Measurements from ENCODE around the gene NRIP3. TPM values are rescaled to one million over a fixed set of nuclear protein-coding genes. Genes with fewer than 3 reads are reported as not detected.

The NRIP3 gene
- total RNA-seq, 1 experiment from 2014 or later: 2.1 TPM

- Histone ChIP-seq H2AFZ (no peak overlapping the region), H3K4me3 (no peak overlapping the region), H4K20me1 (ENCODE audit: insufficient read depth) (no peaks in the 10 kb centered on the region), H3K79me2 (ENCODE audit: low read depth) (no peaks in the 10 kb centered on the region), H3K9me3 (ENCODE audit: insufficient read depth, low read depth) (no peaks in the 10 kb centered on the region), H3F3A (ENCODE audit: insufficient read depth, low read depth) (no peaks in the 10 kb centered on the region), H3K4me1 (replicated peaks; ENCODE audit: insufficient read depth) (peaks cover 10% of the 10 kb centered on the region; the same call in 1 of the 2 replicates), H3K27me3 (ENCODE audit: insufficient read depth, low read depth) (no peaks in the 10 kb centered on the region), H3K9me2 (ENCODE audit: insufficient read depth) (no peaks in the 10 kb centered on the region), H3K36me3 (ENCODE audit: low read depth) (no peaks in the 10 kb centered on the region), H3K27ac (no peak overlapping the region), H3K4me2 (no peak overlapping the region)
- BruUV-seq (replicated peaks): no TSS peak
- intact Hi-C loops (cut with micrococcal nuclease; ENCODE audit: unreplicated experiment): no loop called here
- no peak for DNase-seq
- POLR2A ChIA-PET (ENCODE audit: unreplicated experiment): no interaction called here
- TF ChIP-seq EZH2 (IDR thresholded peaks at IDR 0.05; ENCODE audit: low read depth): no peak
- TF ChIP-seq, protein P1, sequence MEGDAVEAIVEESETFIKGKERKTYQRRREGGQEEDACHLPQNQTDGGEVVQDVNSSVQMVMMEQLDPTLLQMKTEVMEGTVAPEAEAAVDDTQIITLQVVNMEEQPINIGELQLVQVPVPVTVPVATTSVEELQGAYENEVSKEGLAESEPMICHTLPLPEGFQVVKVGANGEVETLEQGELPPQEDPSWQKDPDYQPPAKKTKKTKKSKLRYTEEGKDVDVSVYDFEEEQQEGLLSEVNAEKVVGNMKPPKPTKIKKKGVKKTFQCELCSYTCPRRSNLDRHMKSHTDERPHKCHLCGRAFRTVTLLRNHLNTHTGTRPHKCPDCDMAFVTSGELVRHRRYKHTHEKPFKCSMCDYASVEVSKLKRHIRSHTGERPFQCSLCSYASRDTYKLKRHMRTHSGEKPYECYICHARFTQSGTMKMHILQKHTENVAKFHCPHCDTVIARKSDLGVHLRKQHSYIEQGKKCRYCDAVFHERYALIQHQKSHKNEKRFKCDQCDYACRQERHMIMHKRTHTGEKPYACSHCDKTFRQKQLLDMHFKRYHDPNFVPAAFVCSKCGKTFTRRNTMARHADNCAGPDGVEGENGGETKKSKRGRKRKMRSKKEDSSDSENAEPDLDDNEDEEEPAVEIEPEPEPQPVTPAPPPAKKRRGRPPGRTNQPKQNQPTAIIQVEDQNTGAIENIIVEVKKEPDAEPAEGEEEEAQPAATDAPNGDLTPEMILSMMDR (conservative IDR thresholded peaks at IDR 0.05): no peak
- CTCF ChIA-PET: no interaction called here
Observed at GRCh38 chr11:9037046-9037780, 33.4 kb upstream of the NRIP3 start.

GRCh38 chr11:9030601-9031000 is 26.8 kb upstream of the NRIP3 start:
- no peak overlapping the region for H3K4me2 ChIP-seq
- H3K4me1 ChIP-seq (replicated peaks; ENCODE audit: insufficient read depth): no peaks in the 10 kb centered on the region
- ChIA-PET POLR2A (ENCODE audit: unreplicated experiment) (no interaction called here), CTCF (no interaction called here)
- H3F3A ChIP-seq (ENCODE audit: insufficient read depth, low read depth): no peaks in the 10 kb centered on the region
- no peak for DNase-seq
- H3K9me3 ChIP-seq (ENCODE audit: insufficient read depth, low read depth): no peaks in the 10 kb centered on the region
- no peaks in the 10 kb centered on the region for H3K36me3 ChIP-seq (ENCODE audit: low read depth)
- H3K79me2 ChIP-seq (ENCODE audit: low read depth): no peaks in the 10 kb centered on the region
- BruUV-seq (replicated peaks): no TSS peak
- intact Hi-C loops (cut with micrococcal nuclease; ENCODE audit: unreplicated experiment): no loop called here
- TF ChIP-seq EZH2 (IDR thresholded peaks at IDR 0.05; ENCODE audit: low read depth): no peak
- TF ChIP-seq, protein P1 (conservative IDR thresholded peaks at IDR 0.05): no peak
- no peaks in the 10 kb centered on the region for H4K20me1 ChIP-seq (ENCODE audit: insufficient read depth)
- H3K27ac ChIP-seq: no peak overlapping the region
- no peak overlapping the region for H3K4me3 ChIP-seq
- H3K27me3 ChIP-seq (ENCODE audit: insufficient read depth, low read depth): no peaks in the 10 kb centered on the region
- no peak overlapping the region for H2AFZ ChIP-seq
- no peaks in the 10 kb centered on the region for H3K9me2 ChIP-seq (ENCODE audit: insufficient read depth)

DNA sequence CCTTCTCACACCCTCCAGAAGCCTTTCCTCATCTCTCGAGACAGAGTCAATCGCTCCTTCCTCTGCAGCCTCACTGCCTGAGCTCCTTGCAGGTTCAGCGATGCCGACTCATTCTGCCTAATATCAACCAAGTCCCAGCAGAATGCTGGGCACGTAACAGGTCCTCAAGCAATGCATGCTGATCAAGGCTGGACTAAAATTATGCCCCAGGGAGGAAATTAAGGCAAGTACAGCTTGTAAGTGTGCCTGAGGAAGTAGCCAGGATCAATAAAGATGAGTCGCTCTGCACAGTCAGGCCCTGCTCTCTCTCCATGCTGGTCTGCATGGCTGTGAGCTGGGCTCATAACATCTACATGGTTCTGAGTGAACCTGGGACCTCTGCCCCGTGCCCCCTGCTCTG is 25.6 kb upstream of the NRIP3 start:
- POLR2A ChIA-PET (ENCODE audit: unreplicated experiment): no interaction called here
- no peaks in the 10 kb centered on the region for H4K20me1 ChIP-seq (ENCODE audit: insufficient read depth)
- H3K27me3 ChIP-seq (ENCODE audit: insufficient read depth, low read depth): no peaks in the 10 kb centered on the region
- intact Hi-C loops (cut with micrococcal nuclease; ENCODE audit: unreplicated experiment): no loop called here
- H3K79me2 ChIP-seq (ENCODE audit: low read depth): no peaks in the 10 kb centered on the region
- H3F3A ChIP-seq (ENCODE audit: insufficient read depth, low read depth): no peaks in the 10 kb centered on the region
- DNase-seq: no peak
- no TSS peak for BruUV-seq (replicated peaks)
- H2AFZ ChIP-seq: no peak overlapping the region
- no peaks in the 10 kb centered on the region for H3K9me2 ChIP-seq (ENCODE audit: insufficient read depth)
- H3K4me2 ChIP-seq: no peak overlapping the region
- H3K36me3 ChIP-seq (ENCODE audit: low read depth): no peaks in the 10 kb centered on the region
- H3K9me3 ChIP-seq (ENCODE audit: insufficient read depth, low read depth): no peaks in the 10 kb centered on the region
- no peaks in the 10 kb centered on the region for H3K4me1 ChIP-seq (replicated peaks; ENCODE audit: insufficient read depth)
- TF ChIP-seq, protein P1 (conservative IDR thresholded peaks at IDR 0.05): no peak
- TF ChIP-seq EZH2 (IDR thresholded peaks at IDR 0.05; ENCODE audit: low read depth): no peak
- H3K4me3 ChIP-seq: no peak overlapping the region
- CTCF ChIA-PET: no interaction called here
- H3K27ac ChIP-seq: no peak overlapping the region
